AG04450 (cell line): Measurements from ENCODE around the gene MECP2. TPM values are rescaled to one million over a fixed set of nuclear protein-coding genes. Genes with fewer than 3 reads are reported as not detected.

Experiments used
- CTCF ChIA-PET: fragments of 300-600, 350-600 bp; formaldehyde crosslinking; extraction: SDS; loops from one replicate; lab custom pipeline; 2022; ENCODE audit warnings: antibody characterized with exemption, inconsistent platforms; lab: Charles Lee
- POLR2A ChIA-PET: fragments of 350-600 bp; formaldehyde crosslinking; extraction: SDS; loops from one replicate; lab custom pipeline; 2021; ENCODE audit warnings: antibody characterized with exemption, inconsistent platforms; lab: Yijun Ruan, JAX
- DNase-seq: peaks from one replicate; pipeline ENCODE4 v3.0.0-alpha.2; 2011; ENCODE audit warnings: low read depth, low spot score
- H3K27ac ChIP-seq: one replicate; pipeline ENCODE4 v1.5.1; 2012; ENCODE audit warnings: low read depth, low read length, control low read depth
- H3K27me3 ChIP-seq: one replicate; pipeline ENCODE4 v1.6.0; 2012; ENCODE audit warnings: low read length; ENCODE audit not compliant: control insufficient read depth, insufficient read depth
- H3K4me3 ChIP-seq: 2 replicates; pipeline ENCODE4 v1.5.1; 2011; ENCODE audit warnings: mild to moderate bottlenecking, low read depth, low read length, control low read depth
- H3K9me3 ChIP-seq: 2 replicates; pipeline ENCODE4 v1.5.1; 2012; ENCODE audit warnings: low read length; ENCODE audit not compliant: control insufficient read depth, insufficient read depth
- polyA plus RNA-seq: library from polyadenylated mRNA; depleted of rRNA; stranded (reverse); fragments of >200 nt; gene quantifications from 2 replicates; pipeline ENCODE4 v1.2.3, GENCODE V29; 2011
- TF ChIP-seq, protein P1 (sequence below): IDR thresholded peaks from 2 replicates; pipeline ENCODE4 v1.5.1; 2011; ENCODE audit warnings: low read depth, low read length, control low read depth, inconsistent platforms

Gene MECP2
- polyA plus RNA-seq, 1 experiment: 12.8 TPM

GRCh38 chrX:154140206-154140605 is 42.7 kb upstream of the MECP2 start:
- TF ChIP-seq, protein P1, sequence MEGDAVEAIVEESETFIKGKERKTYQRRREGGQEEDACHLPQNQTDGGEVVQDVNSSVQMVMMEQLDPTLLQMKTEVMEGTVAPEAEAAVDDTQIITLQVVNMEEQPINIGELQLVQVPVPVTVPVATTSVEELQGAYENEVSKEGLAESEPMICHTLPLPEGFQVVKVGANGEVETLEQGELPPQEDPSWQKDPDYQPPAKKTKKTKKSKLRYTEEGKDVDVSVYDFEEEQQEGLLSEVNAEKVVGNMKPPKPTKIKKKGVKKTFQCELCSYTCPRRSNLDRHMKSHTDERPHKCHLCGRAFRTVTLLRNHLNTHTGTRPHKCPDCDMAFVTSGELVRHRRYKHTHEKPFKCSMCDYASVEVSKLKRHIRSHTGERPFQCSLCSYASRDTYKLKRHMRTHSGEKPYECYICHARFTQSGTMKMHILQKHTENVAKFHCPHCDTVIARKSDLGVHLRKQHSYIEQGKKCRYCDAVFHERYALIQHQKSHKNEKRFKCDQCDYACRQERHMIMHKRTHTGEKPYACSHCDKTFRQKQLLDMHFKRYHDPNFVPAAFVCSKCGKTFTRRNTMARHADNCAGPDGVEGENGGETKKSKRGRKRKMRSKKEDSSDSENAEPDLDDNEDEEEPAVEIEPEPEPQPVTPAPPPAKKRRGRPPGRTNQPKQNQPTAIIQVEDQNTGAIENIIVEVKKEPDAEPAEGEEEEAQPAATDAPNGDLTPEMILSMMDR: no peak
- ChIA-PET CTCF (interaction anchor here (1.5 kb wide), 1 partner anchor 234 kb away, joined by 3 read pairs; no protein-coding TSS in a partner anchor), POLR2A (no interaction called here)
- no peak overlapping the region for H3K27ac ChIP-seq
- H3K4me3 ChIP-seq: no peak overlapping the region
- DNase-seq: no peak
- peaks cover 4% of the 10 kb centered on the region for H3K27me3 ChIP-seq
- no peaks in the 10 kb centered on the region for H3K9me3 ChIP-seq

- ChIA-PET CTCF (interaction anchor here (1.5 kb wide), 1 partner anchor 235 kb away, joined by 3 read pairs; no protein-coding TSS in a partner anchor), POLR2A (no interaction called here)
- no peak overlapping the region for H3K27ac ChIP-seq
- no peak overlapping the region for H3K4me3 ChIP-seq
- H3K9me3 ChIP-seq: no peaks in the 10 kb centered on the region
- DNase-seq: no peak
- H3K27me3 ChIP-seq: peaks cover 4% of the 10 kb centered on the region
- TF ChIP-seq, protein P1: no peak
These were observed 41.3 kb upstream of the MECP2 start for GRCh38 chrX:154138857-154139256.

DNA sequence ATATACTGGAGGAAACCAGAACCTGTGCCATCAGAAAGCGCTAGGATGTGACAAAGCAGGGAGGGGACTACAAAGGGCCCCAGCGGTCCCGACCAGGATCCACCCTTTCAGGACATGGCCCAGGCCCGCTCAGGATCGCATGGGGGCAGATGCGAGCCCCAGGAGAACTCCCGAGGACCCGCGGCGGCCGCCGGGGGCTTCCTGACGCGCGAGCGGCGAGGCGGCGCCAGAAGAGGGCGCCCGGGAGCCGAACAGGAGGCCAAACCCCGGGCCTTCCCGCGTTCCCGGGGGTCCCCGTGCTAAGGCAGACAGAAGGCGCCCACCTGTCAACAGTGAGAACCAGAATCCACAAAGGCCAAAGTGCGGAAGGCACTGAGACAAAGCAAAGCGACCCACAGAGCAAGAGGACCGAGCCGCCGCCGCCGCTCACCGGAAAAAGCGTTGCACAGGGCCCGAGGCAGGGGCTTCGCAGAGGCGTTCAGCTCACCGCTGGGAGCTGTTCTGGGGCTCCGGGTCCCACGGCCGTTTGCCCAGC is 39.2 kb upstream of the MECP2 start:
- Histone ChIP-seq H3K27me3 (peaks cover 4% of the 10 kb centered on the region), H3K9me3 (no peaks in the 10 kb centered on the region), H3K4me3 (peak overlapping the region; percentile 43), H3K27ac (no peak overlapping the region)
- ChIA-PET CTCF (interaction anchor here (0.5 to 1.3 kb wide), 4 partner anchors 13 to 247 kb away, joined by 3 to 7 read pairs (median 4); no protein-coding TSS in a partner anchor), POLR2A (no interaction called here)
- DNase-seq: no peak
- TF ChIP-seq, protein P1: peak; percentile 63

GRCh38 chrX:154135458-154136229 is 38.1 kb upstream of the MECP2 start:
- ChIA-PET CTCF (interaction anchor here (0.7 to 1.1 kb wide), 2 partner anchors 238 to 1192 kb away, joined by 3 read pairs; no protein-coding TSS in a partner anchor), POLR2A (no interaction called here)
- peaks cover 3% of the 10 kb centered on the region for H3K27me3 ChIP-seq
- H3K4me3 ChIP-seq: no peak overlapping the region
- DNase-seq: no peak
- H3K27ac ChIP-seq: no peak overlapping the region
- H3K9me3 ChIP-seq: no peaks in the 10 kb centered on the region
- TF ChIP-seq, protein P1: no peak

GRCh38 chrX:154132366-154132765 is 34.8 kb upstream of the MECP2 start:
- TF ChIP-seq, protein P1: no peak
- ChIA-PET CTCF (no interaction called here), POLR2A (no interaction called here)
- DNase-seq: no peak
- Histone ChIP-seq H3K4me3 (no peak overlapping the region), H3K27ac (no peak overlapping the region), H3K27me3 (peaks cover 3% of the 10 kb centered on the region), H3K9me3 (no peaks in the 10 kb centered on the region)
